ENCODE measurements around the gene GRIN1.
A peak's percentile ranks its signal among the peaks of the same experiment; 100 is the strongest.

GRIN1 gene

GRCh38 chr9:137198051-137198901 lies 59.3 kb downstream of the GRIN1 start:
- DNase-seq, result no peak

GRCh38 chr9:137198902-137199283 lies 59.9 kb downstream of the GRIN1 start:
- no peak for DNase-seq

GRCh38 chr9:137199411-137200121 lies 60.6 kb downstream of the GRIN1 start:
- no peak for DNase-seq

GRCh38 chr9:137200311-137201204 lies 61.6 kb downstream of the GRIN1 start, which contains the start of gene TPRN:
Gene TPRN, minus strand, starts transcription at chr9:137200741. Its CDS starts 30 bp downstream, at chr9:137200711.
- peak; percentile 94 for DNase-seq

GRCh38 chr9:137201205-137201868 lies 62.4 kb downstream of the GRIN1 start:
- DNase-seq, result no peak

GRCh38 chr9:137202966-137203365 lies 64.0 kb downstream of the GRIN1 start:
- no peak for DNase-seq

GRCh38 chr9:137204731-137205125 lies 65.8 kb downstream of the GRIN1 start:
- no peak for DNase-seq

- DNase-seq, result peak; percentile 40
These were observed 66.4 kb downstream of the GRIN1 start, which contains the start of the genes NDOR1 and TMEM203 for GRCh38 chr9:137205126-137206069. Gene NDOR1, plus strand, starts transcription at chr9:137205700. Its CDS starts 78 bp downstream, at chr9:137205778. Gene TMEM203, minus strand, starts transcription at chr9:137205648. Its CDS starts 234 bp downstream, at chr9:137205414.

- no peak for DNase-seq
These were observed 67.6 kb downstream of the GRIN1 start for GRCh38 chr9:137206602-137207001.

- no peak for DNase-seq
These were observed 72.6 kb downstream of the GRIN1 start for GRCh38 chr9:137211532-137211931.

GRCh38 chr9:137212520-137212919 lies 73.6 kb downstream of the GRIN1 start:
- DNase-seq, result no peak

- DNase-seq, result no peak
These were observed 74.5 kb downstream of the GRIN1 start for GRCh38 chr9:137213160-137214060.

GRCh38 chr9:137214620-137215019 lies 75.7 kb downstream of the GRIN1 start:
- DNase-seq, result no peak

GRCh38 chr9:137215196-137215986 lies 76.4 kb downstream of the GRIN1 start:
- no peak for DNase-seq

GRCh38 chr9:137216188-137216965 lies 77.4 kb downstream of the GRIN1 start:
- no peak for DNase-seq

- no peak for DNase-seq
These were observed 78.6 kb downstream of the GRIN1 start for GRCh38 chr9:137217276-137218211.

- DNase-seq, result no peak
These were observed 79.3 kb downstream of the GRIN1 start for GRCh38 chr9:137218212-137218753.
